IMR-90 (cell line): ENCODE data around the gene STARD13. TPM values are rescaled to one million over a fixed set of nuclear protein-coding genes. Genes with fewer than 3 reads are reported as not detected.

Experiments
- ATAC-seq: fragments of 200-7000 bp; cut with Tn5 transposase; 2 replicates; pipeline ENCODE4 v1.9.1; 2020; ENCODE audit warnings: low read depth, mild to moderate bottlenecking, moderate library complexity
- BruUV-seq: library from RNA; stranded (reverse); fragments of 400-500 nt; replicated peaks from 2 replicates; lab custom pipeline; 2021; lab: Mats Ljungman, UMichigan
- CTCF ChIA-PET: fragments of 300-600 bp; formaldehyde crosslinking; extraction: SDS; loops from one replicate; lab custom pipeline; 2021; ENCODE audit warnings: antibody characterized with exemption; lab: Yijun Ruan, JAX
- POLR2A ChIA-PET: fragments of 300-600 bp; sonication (Branson Sonifier 250); formaldehyde crosslinking; loops from one replicate; lab custom pipeline; 2022; ENCODE audit warnings: antibody characterized with exemption; ENCODE audit not compliant: unreplicated experiment; lab: Charles Lee
- DNase-seq: peaks from one replicate; pipeline ENCODE4 v3.0.0; 2013
- H2AFZ ChIP-seq: replicated peaks from 2 replicates; pipeline ENCODE3; 2013; ENCODE audit warnings: low read length, mild to moderate bottlenecking; ENCODE audit not compliant: poor library complexity
- H2AK5ac ChIP-seq: 2 replicates; pipeline ENCODE4 v1.6.1; 2013; ENCODE audit warnings: low read depth, low read length, inconsistent platforms
- H2AK9ac ChIP-seq: replicated peaks from 2 replicates; pipeline ENCODE3; 2013; ENCODE audit warnings: mild to moderate bottlenecking, low read depth, low read length, moderate library complexity; ENCODE audit not compliant: poor library complexity
- H2BK120ac ChIP-seq: 2 replicates; pipeline ENCODE4 v1.6.1; 2013; ENCODE audit warnings: low read depth, low read length, inconsistent platforms
- H2BK15ac ChIP-seq: 3 replicates; pipeline ENCODE4 v1.6.1; 2013; ENCODE audit warnings: low read depth, low read length, inconsistent platforms
- H2BK20ac ChIP-seq: 2 replicates; pipeline ENCODE4 v1.6.1; 2013; ENCODE audit warnings: low read depth, mild to moderate bottlenecking, inconsistent platforms, low read length, moderate library complexity
- H2BK5ac ChIP-seq: 2 replicates; pipeline ENCODE4 v1.6.1; 2013; ENCODE audit warnings: mild to moderate bottlenecking, low read depth, low read length, inconsistent platforms; ENCODE audit not compliant: poor library complexity, severe bottlenecking
- H3K14ac ChIP-seq: replicated peaks from 2 replicates; pipeline ENCODE4 v1.6.1; 2013; ENCODE audit warnings: low read depth, low read length, inconsistent platforms
- H3K18ac ChIP-seq: 2 replicates; pipeline ENCODE4 v1.6.1; 2013; ENCODE audit warnings: low read depth, low read length, control low read depth
- H3K23ac ChIP-seq: 2 replicates; pipeline ENCODE4 v1.6.1; 2013; ENCODE audit warnings: low read depth, low read length, inconsistent platforms
- H3K27ac ChIP-seq: 2 replicates; pipeline ENCODE4 v1.5.1; 2013; ENCODE audit warnings: mild to moderate bottlenecking, control low read depth, low read length; ENCODE audit not compliant: insufficient read depth
- H3K27me3 ChIP-seq: 2 replicates; pipeline ENCODE4 v1.6.1; 2013; ENCODE audit warnings: low read length; ENCODE audit not compliant: control insufficient read depth, insufficient read depth
- H3K36me3 ChIP-seq: 2 replicates; pipeline ENCODE4 v1.6.1; 2013; ENCODE audit warnings: low read length, mixed read lengths; ENCODE audit not compliant: control insufficient read depth, insufficient read depth
- H3K4ac ChIP-seq: 2 replicates; pipeline ENCODE4 v1.6.1; 2013; ENCODE audit warnings: low read depth, low read length, inconsistent platforms
- H3K4me1 ChIP-seq: 2 replicates; pipeline ENCODE4 v1.6.1; 2013; ENCODE audit warnings: low read length, mixed read lengths; ENCODE audit not compliant: control insufficient read depth, insufficient read depth
- H3K4me2 ChIP-seq: 2 replicates; pipeline ENCODE4 v1.6.1; 2013; ENCODE audit warnings: low read depth, mild to moderate bottlenecking, control low read depth, low read length, moderate library complexity
- H3K4me3 ChIP-seq: 2 replicates; pipeline ENCODE4 v1.5.1; 2013; ENCODE audit warnings: low read depth, mild to moderate bottlenecking, control low read depth, low read length, moderate library complexity; ENCODE audit not compliant: insufficient read depth
- H3K56ac ChIP-seq: 2 replicates; pipeline ENCODE4 v1.6.1; 2013; ENCODE audit warnings: low read length, inconsistent platforms; ENCODE audit not compliant: insufficient read depth; ENCODE audit errors: extremely low read depth
- H3K79me1 ChIP-seq, 2 experiments: 2 replicates each; pipeline ENCODE4 v1.6.1; 2013; ENCODE audit warnings: low read length in 2 of 2, inconsistent platforms in 1 of 2, low read depth in 1 of 2
- H3K9ac ChIP-seq: 2 replicates; pipeline ENCODE4 v1.6.1; 2013; ENCODE audit warnings: low read depth, low read length, control low read depth
- H3K9me1 ChIP-seq: 2 replicates; pipeline ENCODE4 v1.6.1; 2013; ENCODE audit warnings: low read length, inconsistent platforms; ENCODE audit not compliant: insufficient read depth
- H3K9me3 ChIP-seq: 2 replicates; pipeline ENCODE4 v1.6.1; 2013; ENCODE audit warnings: low read length; ENCODE audit not compliant: control insufficient read depth, insufficient read depth
- H4K20me1 ChIP-seq: 2 replicates; pipeline ENCODE4 v1.6.1; 2013; ENCODE audit warnings: low read length, inconsistent platforms; ENCODE audit not compliant: insufficient read depth
- H4K5ac ChIP-seq: 2 replicates; pipeline ENCODE4 v1.6.1; 2013; ENCODE audit warnings: mild to moderate bottlenecking, low read depth, low read length, control low read depth
- H4K8ac ChIP-seq, 2 experiments: 2 replicates each; pipeline ENCODE4 v1.6.1; 2013; ENCODE audit warnings: low read depth in 2 of 2, low read length in 2 of 2, control low read depth in 1 of 2, inconsistent platforms in 1 of 2
- H4K91ac ChIP-seq: 2 replicates; pipeline ENCODE4 v1.6.1; 2013; ENCODE audit warnings: low read depth, low read length, inconsistent platforms; ENCODE audit not compliant: insufficient read depth
- BHLHE40 ChIP-seq: fragments of 150-350 bp; IDR thresholded peaks from 2 replicates; pipeline ENCODE4 v1.6.1; 2016; ENCODE audit warnings: mild to moderate bottlenecking, low read depth, low read length
- ELK1 ChIP-seq: fragments of 150-350 bp; IDR thresholded peaks from 2 replicates; pipeline ENCODE4 v1.6.1; 2016; ENCODE audit warnings: low read depth, mild to moderate bottlenecking, low read length, moderate library complexity, borderline replicate concordance
- FOS ChIP-seq: fragments of 150-350 bp; IDR thresholded peaks from 2 replicates; pipeline ENCODE4 v1.6.1; 2016; ENCODE audit warnings: low read depth, low read length
- MAFK ChIP-seq: IDR thresholded peaks from 2 replicates; pipeline ENCODE4 v1.6.1; 2012; ENCODE audit warnings: low read depth, low read length, improper control_type of control experiment
- MXI1 ChIP-seq: IDR thresholded peaks from 2 replicates; pipeline ENCODE4 v1.6.1; 2012; ENCODE audit warnings: low read depth, mild to moderate bottlenecking, low read length, moderate library complexity, borderline replicate concordance
- NFE2L2 ChIP-seq: fragments of 150-350 bp; IDR thresholded peaks from 2 replicates; pipeline ENCODE4 v1.6.1; 2016; ENCODE audit warnings: low read depth, mild to moderate bottlenecking, low read length
- POLR2A ChIP-seq: IDR thresholded peaks from 2 replicates; pipeline ENCODE4 v1.6.1; 2012; ENCODE audit warnings: mild to moderate bottlenecking, low read depth, low read length
- RCOR1 ChIP-seq: IDR thresholded peaks from 2 replicates; pipeline ENCODE4 v1.6.1; 2012; ENCODE audit warnings: mild to moderate bottlenecking, low read length, improper control_type of control experiment; ENCODE audit not compliant: insufficient replicate concordance
- RFX5 ChIP-seq: IDR thresholded peaks from 2 replicates; pipeline ENCODE4 v1.8.0; 2012; ENCODE audit warnings: low read depth, mild to moderate bottlenecking, low read length, moderate library complexity
- USF2 ChIP-seq: fragments of 150-350 bp; IDR thresholded peaks from 2 replicates; pipeline ENCODE4 v1.6.1; 2017; ENCODE audit warnings: mild to moderate bottlenecking, antibody characterized with exemption, low read length, low read depth
- WGBS, 2 experiments: methylation state at CpG; one replicate each; pipeline versions ENCODE4 v1.1.5 to v1.1.7; 2013; ENCODE audit warnings: missing lambda C conversion rate in 2 of 2; ENCODE audit not compliant: insufficient read length in 1 of 2; ENCODE audit errors: extremely low coverage in 2 of 2; 5-methylcytosine and 5-hydroxymethylcytosine counted together
- dilution Hi-C: fragments of 300-500 bp; cut with HindIII; formaldehyde crosslinking; loops from one replicate; pipeline ENCODE4 v1.14.3; 2018; ENCODE audit warnings: low sequenced_read_pairs; ENCODE audit not compliant: unreplicated experiment
- in situ Hi-C: fragments of 300-500 bp; cut with MboI; formaldehyde crosslinking; loops from 3 replicates; pipeline ENCODE4 v1.14.3; 2019; ENCODE audit warnings: low sequenced_read_pairs, inconsistent platforms, mixed read lengths
- intact Hi-C: fragments of 100-400 bp; cut with micrococcal nuclease; formaldehyde crosslinking; loops from 2 replicates; pipeline ENCODE4 v1.10.0; 2022
- polyA plus RNA-seq, 3 experiments: library from polyadenylated mRNA; depleted of rRNA; stranded (reverse); fragments of >200 nt; gene quantifications; 2 replicates each; pipeline ENCODE4 v1.2.3, GENCODE V29; 2012; ENCODE audit warnings: low replicate concordance in 1 of 3
- total RNA-seq: library from RNA; depleted of rRNA; stranded (reverse); fragments of >200 nt; gene quantifications from 2 replicates; pipeline ENCODE4 v1.2.3, GENCODE V29; 2012

The STARD13 gene
- total and polyA plus RNA-seq, 2 of the 4 experiments (the other 2 are of a cell fraction), result 23.6 to 46.6 TPM

- peak overlapping the region; percentile 83; the same call in 1 of the 2 replicates for H2BK20ac ChIP-seq
- H3K36me3 ChIP-seq, result peaks cover 15% of the 10 kb centered on the region
- in situ Hi-C loops (no loop called here), intact Hi-C loops (no loop called here), dilution Hi-C loops (no loop called here)
- H3K23ac ChIP-seq, result 0 out of 2 replicates have a peak overlapping the region, but pooled peaks have one; percentile 82
- no peak overlapping the region for H3K9ac ChIP-seq
- 0 out of 2 replicates have a peak overlapping the region, but pooled peaks have one; percentile 7 for H3K18ac ChIP-seq
- H2BK5ac ChIP-seq, result peak overlapping the region; percentile 98
- no peaks in the 10 kb centered on the region for H3K27me3 ChIP-seq
- H3K4ac ChIP-seq, result peak overlapping the region; percentile 90
- no peak overlapping the region for H3K4me3 ChIP-seq
- peaks cover 5% of the 10 kb centered on the region; the same call in 1 of the 2 replicates for H4K20me1 ChIP-seq
- 0 out of 2 replicates have a peak overlapping the region, but pooled peaks have one; percentile 91 for H4K5ac ChIP-seq
- peaks cover 29% of the 10 kb centered on the region for H3K9me1 ChIP-seq
- BruUV-seq, result no TSS peak
- peak overlapping the region; percentile 11; the same call in 1 of the 3 replicates for H2BK15ac ChIP-seq
- peak overlapping the region; percentile 41; the same call in 1 of the 2 replicates for H3K27ac ChIP-seq
- H2AK9ac ChIP-seq, result no peak overlapping the region
- H3K79me1 ChIP-seq, result peaks cover 40 to 81% of the 10 kb centered on the region in 2 experiments
- no peak overlapping the region for H3K56ac ChIP-seq
- H2AK5ac ChIP-seq, result peak overlapping the region; percentile 96
- no peak overlapping the region for H2AFZ ChIP-seq
- POLR2A ChIA-PET, result no interaction called here
- TF ChIP-seq NFE2L2 (no peak), USF2 (no peak), MAFK (no peak), POLR2A (no peak), MXI1 (no peak), FOS (no peak), BHLHE40 (no peak), RCOR1 (no peak), RFX5 (no peak), ELK1 (no peak)
- peak overlapping the region; percentile 86 for H2BK120ac ChIP-seq
- DNase-seq (no peak), ATAC-seq (no peak)
- peak overlapping the region in 1 of 2 experiments; percentile 11; a peak in 2 of 4 replicates for H4K8ac ChIP-seq
- peaks cover 38% of the 10 kb centered on the region for H3K4me1 ChIP-seq
- 88% methylated on average over 4 of the region's 5 CpGs; no CpG with 5 or more reads in 1 of the 2 experiments for WGBS, 2 experiments
- H4K91ac ChIP-seq, result 0 out of 2 replicates have a peak overlapping the region, but pooled peaks have one; percentile 90
- H3K9me3 ChIP-seq, result no peaks in the 10 kb centered on the region
- CTCF ChIA-PET, result no interaction called here
- H3K4me2 ChIP-seq, result no peak overlapping the region
- H3K14ac ChIP-seq, result no peak overlapping the region
Measured at GRCh38 chr13:33233547-33233946, 52.0 kb downstream of the STARD13 start.
